PC-9 (cell line): ENCODE measurements around the gene C2CD4A. TPM values are rescaled to one million over a fixed set of nuclear protein-coding genes. Genes with fewer than 3 reads are reported as not detected.

Experiments
- BruUV-seq: library from RNA; stranded (reverse); fragments of 400-500 nt; replicated peaks from 2 replicates; lab custom pipeline; 2021; lab: Mats Ljungman, UMichigan
- CTCF ChIA-PET: fragments of 300-600 bp; sonication (Branson Sonifier 250); formaldehyde crosslinking; loops from one replicate; lab custom pipeline; 2022; ENCODE audit warnings: antibody characterized with exemption; lab: Charles Lee
- POLR2A ChIA-PET: fragments of 300-600 bp; sonication (Branson Sonifier 250); formaldehyde crosslinking; loops from one replicate; lab custom pipeline; 2022; ENCODE audit warnings: antibody characterized with exemption; ENCODE audit not compliant: unreplicated experiment; lab: Charles Lee
- DNase-seq, 2 experiments: peaks; one replicate each; pipeline versions ENCODE4 v3.0.0 to v3.0.0-alpha.2; 2015 to 2022; ENCODE audit warnings: mixed read lengths in 1 of 2
- H2AFZ ChIP-seq: fragments of 200-600 bp; sonication (generic); 2 replicates; pipeline ENCODE4 v1.8.1; 2017; ENCODE audit warnings: antibody characterized with exemption
- H3F3A ChIP-seq: fragments of 200-600 bp; sonication (generic); 2 replicates; pipeline ENCODE4 v1.8.1; 2017; ENCODE audit warnings: antibody characterized with exemption, mild to moderate bottlenecking, low read depth; ENCODE audit not compliant: insufficient read depth
- H3K27ac ChIP-seq: fragments of 200-600 bp; sonication (generic); 2 replicates; pipeline ENCODE4 v1.6.1; 2016; ENCODE audit warnings: mixed run types
- H3K27me3 ChIP-seq: fragments of 200-600 bp; sonication (generic); 2 replicates; pipeline ENCODE4 v1.6.1; 2016; ENCODE audit warnings: low read depth, mixed run types; ENCODE audit not compliant: insufficient read depth
- H3K36me3 ChIP-seq: fragments of 200-600 bp; sonication (generic); 2 replicates; pipeline ENCODE4 v1.6.1; 2016; ENCODE audit warnings: low read depth, mixed run types
- H3K4me1 ChIP-seq: fragments of 200-600 bp; sonication (generic); replicated peaks from 2 replicates; pipeline ENCODE4 v1.6.1; 2016; ENCODE audit warnings: mixed run types; ENCODE audit not compliant: insufficient read depth
- H3K4me2 ChIP-seq: fragments of 200-600 bp; sonication (generic); 2 replicates; pipeline ENCODE4 v1.6.1; 2017; ENCODE audit warnings: mixed run types
- H3K4me3 ChIP-seq: fragments of 200-600 bp; sonication (generic); 2 replicates; pipeline ENCODE4 v1.6.1; 2016; ENCODE audit warnings: mixed run types
- H3K79me2 ChIP-seq: fragments of 200-600 bp; sonication (generic); 2 replicates; pipeline ENCODE4 v1.6.1; 2017; ENCODE audit warnings: low read depth, mixed run types
- H3K9me2 ChIP-seq: fragments of 200-600 bp; sonication (generic); 2 replicates; pipeline ENCODE4 v1.8.1; 2017; ENCODE audit warnings: mild to moderate bottlenecking; ENCODE audit not compliant: insufficient read depth
- H3K9me3 ChIP-seq: fragments of 200-600 bp; sonication (generic); 2 replicates; pipeline ENCODE4 v1.8.1; 2016; ENCODE audit warnings: low read depth; ENCODE audit not compliant: insufficient read depth
- H4K20me1 ChIP-seq: fragments of 200-600 bp; sonication (generic); 2 replicates; pipeline ENCODE4 v1.8.1; 2017; ENCODE audit not compliant: insufficient read depth
- CTCF ChIP-seq: fragments of 200-600 bp; sonication (generic); conservative IDR thresholded peaks from 2 replicates; pipeline ENCODE4 v1.6.1; 2017; ENCODE audit warnings: mixed run types, antibody characterized with exemption, mild to moderate bottlenecking, moderate library complexity
- EZH2 ChIP-seq: fragments of 200-600 bp; sonication (generic); IDR thresholded peaks from 2 replicates; pipeline ENCODE4 v1.8.0; 2017; ENCODE audit warnings: antibody characterized with exemption, low read depth
- intact Hi-C: fragments of 100-400 bp; cut with micrococcal nuclease; formaldehyde crosslinking; loops from one replicate; pipeline ENCODE4 v1.10.0; 2022; ENCODE audit not compliant: unreplicated experiment
- total RNA-seq: library from RNA; stranded (reverse); gene quantifications from 2 replicates; pipeline ENCODE4 v1.2.3, GENCODE V29; 2021

C2CD4A gene
- total RNA-seq, 1 experiment from 2014 or later: 0.09 TPM

GRCh38 chr15:62053439-62054085, 13.2 kb upstream of the C2CD4A start:
- Histone ChIP-seq H3F3A (no peaks in the 10 kb centered on the region), H3K9me3 (no peaks in the 10 kb centered on the region), H3K36me3 (0 out of 2 replicates have a peak, but pooled peaks cover 2% of the 10 kb centered on the region), H3K4me3 (no peak overlapping the region), H3K27me3 (no peaks in the 10 kb centered on the region), H3K27ac (no peak overlapping the region), H3K79me2 (peaks cover 51% of the 10 kb centered on the region), H3K4me1 (peaks cover 10% of the 10 kb centered on the region; the same call in 1 of the 2 replicates), H2AFZ (no peak overlapping the region), H4K20me1 (no peaks in the 10 kb centered on the region), H3K4me2 (no peak overlapping the region), H3K9me2 (no peaks in the 10 kb centered on the region)
- BruUV-seq: no TSS peak
- no peak for TF ChIP-seq EZH2
- no peak for TF ChIP-seq CTCF
- CTCF ChIA-PET: no interaction called here
- intact Hi-C loops: no loop called here
- DNase-seq: no peak
- POLR2A ChIA-PET: no interaction called here

- H3K36me3 ChIP-seq: 0 out of 2 replicates have a peak, but pooled peaks cover 2% of the 10 kb centered on the region
- H3F3A ChIP-seq: no peaks in the 10 kb centered on the region
- H3K79me2 ChIP-seq: peaks cover 65% of the 10 kb centered on the region
- no peaks in the 10 kb centered on the region for H3K9me3 ChIP-seq
- H3K9me2 ChIP-seq: no peaks in the 10 kb centered on the region
- no peaks in the 10 kb centered on the region for H4K20me1 ChIP-seq
- ChIA-PET CTCF (no interaction called here), POLR2A (no interaction called here)
- no TSS peak for BruUV-seq
- intact Hi-C loops: no loop called here
- H3K27me3 ChIP-seq: no peaks in the 10 kb centered on the region
- peaks cover 18% of the 10 kb centered on the region for H3K4me1 ChIP-seq
- no peak for TF ChIP-seq CTCF
- no peak for TF ChIP-seq EZH2
- H3K4me2 ChIP-seq: no peak overlapping the region
- H3K4me3 ChIP-seq: no peak overlapping the region
- DNase-seq: no peak
- H3K27ac ChIP-seq: no peak overlapping the region
- no peak overlapping the region for H2AFZ ChIP-seq
These were observed 11.8 kb upstream of the C2CD4A start for GRCh38 chr15:62054979-62055378.

GRCh38 chr15:62057341-62057980, 9.3 kb upstream of the C2CD4A start:
- Histone ChIP-seq H3F3A (peaks cover 6% of the 10 kb centered on the region; the same call in 1 of the 2 replicates), H3K36me3 (0 out of 2 replicates have a peak, but pooled peaks cover 2% of the 10 kb centered on the region), H4K20me1 (no peaks in the 10 kb centered on the region), H2AFZ (no peak overlapping the region), H3K79me2 (peaks cover 76% of the 10 kb centered on the region), H3K4me3 (no peak overlapping the region), H3K4me1 (peaks cover 36% of the 10 kb centered on the region), H3K9me2 (no peaks in the 10 kb centered on the region), H3K27ac (no peak overlapping the region), H3K4me2 (no peak overlapping the region), H3K9me3 (no peaks in the 10 kb centered on the region), H3K27me3 (no peaks in the 10 kb centered on the region)
- intact Hi-C loops: no loop called here
- TF ChIP-seq EZH2 (no peak), CTCF (no peak)
- no TSS peak for BruUV-seq
- no peak for DNase-seq
- POLR2A ChIA-PET: no interaction called here
- CTCF ChIA-PET: no interaction called here
